Placental epithelial cell (primary cell): Measurements from ENCODE around the gene KCNV2. TPM values are rescaled to one million over a fixed set of nuclear protein-coding genes. Genes with fewer than 3 reads are reported as not detected.

Experiments used
- total RNA-seq: library from RNA; depleted of rRNA; stranded (reverse); fragments of >200 nt; gene quantifications from 2 replicates; pipeline ENCODE4 v1.2.3, GENCODE V29; 2012

Gene KCNV2
- not detected in 2 replicates for total RNA-seq

GRCh38 chr9:2717385-2717784 is at the start of gene KCNV2:
KCNV2 (plus strand) TSS chr9:2717510; CDS start chr9:2717740, 230 bp downstream.

Other genes starting within 250 kb of the KCNV2 start
- 69.5 and 71.7 TPM in 2 replicates for gene VLDLR, start 95.7 kb upstream of the KCNV2 start, total RNA-seq
- 20.8 and 25.3 TPM in 2 replicates for gene PUM3, start 126.6 kb downstream of the KCNV2 start, total RNA-seq